Mesenchymal stem cell (in vitro differentiated cells and primary cell): Measurements from ENCODE around the gene RBL2.

Experiments used
- DNase-seq: peaks from one replicate; pipeline ENCODE4 v3.0.0-alpha.2; 2013
- H2AFZ ChIP-seq: one replicate; pipeline ENCODE4 v1.6.1; 2013; ENCODE audit warnings: low read depth, mild to moderate bottlenecking, control low read depth, inconsistent platforms, low read length, moderate library complexity
- H2AK5ac ChIP-seq: 2 replicates; pipeline ENCODE4 v1.6.1; 2013; ENCODE audit warnings: low read length, moderate library complexity, mild to moderate bottlenecking, inconsistent platforms; ENCODE audit not compliant: severe bottlenecking
- H2BK120ac ChIP-seq: one replicate; pipeline ENCODE4 v1.6.1; 2013; ENCODE audit warnings: low read depth, mild to moderate bottlenecking, inconsistent platforms, low read length, moderate library complexity
- H2BK12ac ChIP-seq, 2 experiments: one replicate each; pipeline ENCODE4 v1.6.1; 2013; ENCODE audit warnings: inconsistent platforms in 2 of 2, low read length in 2 of 2, mild to moderate bottlenecking in 2 of 2, moderate library complexity in 2 of 2, control low read depth in 1 of 2
- H2BK15ac ChIP-seq: one replicate; pipeline ENCODE4 v1.6.1; 2013; ENCODE audit warnings: mild to moderate bottlenecking, low read depth, inconsistent platforms; ENCODE audit not compliant: poor library complexity, severe bottlenecking
- H2BK5ac ChIP-seq: 2 replicates; pipeline ENCODE4 v1.6.1; 2013; ENCODE audit warnings: low read depth, mild to moderate bottlenecking, low read length, control low read depth, inconsistent platforms; ENCODE audit not compliant: poor library complexity, severe bottlenecking
- H3K14ac ChIP-seq, 2 experiments: one replicate each; pipeline ENCODE4 v1.6.1; 2013; ENCODE audit warnings: inconsistent platforms in 2 of 2, low read length in 2 of 2, control low read depth in 1 of 2, mild to moderate bottlenecking in 1 of 2, moderate library complexity in 1 of 2
- H3K18ac ChIP-seq, 2 experiments: one replicate each; pipeline ENCODE4 v1.6.1; 2013; ENCODE audit warnings: inconsistent platforms in 2 of 2, low read length in 2 of 2, control low read depth in 1 of 2, low read depth in 1 of 2, mild to moderate bottlenecking in 1 of 2
- H3K23ac ChIP-seq, 2 experiments: one replicate each; pipeline ENCODE4 v1.6.1; 2013; ENCODE audit warnings: inconsistent platforms in 2 of 2, low read length in 2 of 2, mild to moderate bottlenecking in 2 of 2, moderate library complexity in 2 of 2, control low read depth in 1 of 2
- H3K27ac ChIP-seq: 2 replicates; pipeline ENCODE4 v1.5.1; 2013; ENCODE audit warnings: mild to moderate bottlenecking, moderate library complexity, low read length, control low read depth, inconsistent platforms; ENCODE audit not compliant: poor library complexity, severe bottlenecking
- H3K27me3 ChIP-seq, 2 experiments: 2 replicates each; pipeline versions ENCODE4 v1.6.1 to v1.7.0; 2013; ENCODE audit warnings: low read length in 2 of 2, mild to moderate bottlenecking in 2 of 2, moderate library complexity in 2 of 2, control low read depth in 1 of 2, inconsistent platforms in 1 of 2; ENCODE audit not compliant: control insufficient read depth in 1 of 2, insufficient read depth in 1 of 2
- H3K36me3 ChIP-seq, 2 experiments: 2 replicates each; pipeline versions ENCODE4 v1.6.1 to v1.7.0; 2013; ENCODE audit warnings: low read length in 2 of 2, control low read depth in 1 of 2, inconsistent platforms in 1 of 2, low read depth in 1 of 2, mild to moderate bottlenecking in 1 of 2; ENCODE audit not compliant: insufficient read depth in 2 of 2, control insufficient read depth in 1 of 2
- H3K4ac ChIP-seq, 2 experiments: one replicate each; pipeline ENCODE4 v1.6.1; 2013; ENCODE audit warnings: inconsistent platforms in 2 of 2, low read length in 2 of 2, mild to moderate bottlenecking in 2 of 2, moderate library complexity in 2 of 2, control low read depth in 1 of 2, low read depth in 1 of 2
- H3K4me1 ChIP-seq: 2 replicates; pipeline ENCODE4 v1.6.1; 2013; ENCODE audit warnings: low read depth, low read length, control low read depth; ENCODE audit not compliant: control insufficient read depth, insufficient read depth
- H3K4me2 ChIP-seq: 2 replicates; pipeline ENCODE4 v1.6.1; 2013; ENCODE audit warnings: low read length, mild to moderate bottlenecking, inconsistent platforms; ENCODE audit not compliant: poor library complexity, severe bottlenecking
- H3K4me3 ChIP-seq, 2 experiments: 2 replicates each; pipeline versions ENCODE4 v1.5.1 to v1.7.0; 2013; ENCODE audit warnings: low read length in 2 of 2, mild to moderate bottlenecking in 2 of 2, control low read depth in 1 of 2, low read depth in 1 of 2; ENCODE audit not compliant: insufficient read depth in 1 of 2
- H3K79me1 ChIP-seq: replicated peaks from 2 replicates; pipeline ENCODE4 v1.6.1; 2013; ENCODE audit warnings: mild to moderate bottlenecking, control low read depth, low read length, inconsistent platforms; ENCODE audit not compliant: poor library complexity, severe bottlenecking
- H3K9ac ChIP-seq: 2 replicates; pipeline ENCODE4 v1.7.0; 2013; ENCODE audit warnings: mild to moderate bottlenecking, low read length, moderate library complexity
- H3K9me3 ChIP-seq: 2 replicates; pipeline ENCODE4 v1.7.0; 2013; ENCODE audit warnings: mild to moderate bottlenecking, low read length; ENCODE audit not compliant: control insufficient read depth
- H4K8ac ChIP-seq: one replicate; pipeline ENCODE4 v1.6.1; 2013; ENCODE audit warnings: inconsistent platforms, mild to moderate bottlenecking, low read length, moderate library complexity
- H4K91ac ChIP-seq: one replicate; pipeline ENCODE4 v1.6.1; 2013; ENCODE audit warnings: mild to moderate bottlenecking, low read length, inconsistent platforms
- WGBS: methylation state at CpG from one replicate; pipeline ENCODE4 v1.1.7; 2013; ENCODE audit warnings: mixed read lengths; 5-methylcytosine and 5-hydroxymethylcytosine counted together

RBL2 gene

GRCh38 chr16:53517851-53518250, 83.6 kb downstream of the RBL2 start:
- H3K9ac ChIP-seq: no peak overlapping the region
- no peak overlapping the region for H2AFZ ChIP-seq
- no peak overlapping the region for H3K18ac ChIP-seq
- no peaks in the 10 kb centered on the region for H3K36me3 ChIP-seq
- no peak for DNase-seq
- no peak overlapping the region for H3K23ac ChIP-seq
- no peak overlapping the region for H3K4me3 ChIP-seq
- H2BK15ac ChIP-seq: no peak overlapping the region
- H3K4ac ChIP-seq: no peak overlapping the region
- H3K4me1 ChIP-seq: no peaks in the 10 kb centered on the region
- no peaks in the 10 kb centered on the region for H3K27me3 ChIP-seq
- H3K14ac ChIP-seq: no peak overlapping the region
- no peak overlapping the region for H2BK12ac ChIP-seq
- H2BK5ac ChIP-seq: no peak overlapping the region
- H3K9me3 ChIP-seq: no peaks in the 10 kb centered on the region
- H3K79me1 ChIP-seq: no peaks in the 10 kb centered on the region
- 97% methylated on average over 4 of the region's 4 CpGs for WGBS
- no peak overlapping the region for H4K91ac ChIP-seq
- H3K27ac ChIP-seq: no peak overlapping the region
- no peak overlapping the region for H3K4me2 ChIP-seq
- no peak overlapping the region for H2AK5ac ChIP-seq
- H2BK120ac ChIP-seq: no peak overlapping the region
- no peak overlapping the region for H4K8ac ChIP-seq

- Histone ChIP-seq H4K91ac (no peak overlapping the region), H2BK5ac (no peak overlapping the region), H2BK120ac (no peak overlapping the region), H3K79me1 (no peaks in the 10 kb centered on the region), H4K8ac (no peak overlapping the region), H3K4me2 (no peak overlapping the region), H3K4ac (no peak overlapping the region), H3K14ac (no peak overlapping the region), H3K36me3 (no peaks in the 10 kb centered on the region), H3K23ac (no peak overlapping the region), H2AK5ac (no peak overlapping the region), H3K4me3 (no peak overlapping the region), H2BK15ac (no peak overlapping the region), H3K9ac (no peak overlapping the region), H3K9me3 (no peaks in the 10 kb centered on the region), H3K27me3 (peaks cover 0 to 6% of the 10 kb centered on the region in 2 experiments), H3K4me1 (no peaks in the 10 kb centered on the region), H2AFZ (peak overlapping the region; percentile 5), H3K27ac (no peak overlapping the region), H3K18ac (no peak overlapping the region), H2BK12ac (no peak overlapping the region)
- WGBS: 85% methylated on average over 19 of the region's 19 CpGs
- no peak for DNase-seq
These were observed 84.5 kb downstream of the RBL2 start for GRCh38 chr16:53518550-53519416.

DNA sequence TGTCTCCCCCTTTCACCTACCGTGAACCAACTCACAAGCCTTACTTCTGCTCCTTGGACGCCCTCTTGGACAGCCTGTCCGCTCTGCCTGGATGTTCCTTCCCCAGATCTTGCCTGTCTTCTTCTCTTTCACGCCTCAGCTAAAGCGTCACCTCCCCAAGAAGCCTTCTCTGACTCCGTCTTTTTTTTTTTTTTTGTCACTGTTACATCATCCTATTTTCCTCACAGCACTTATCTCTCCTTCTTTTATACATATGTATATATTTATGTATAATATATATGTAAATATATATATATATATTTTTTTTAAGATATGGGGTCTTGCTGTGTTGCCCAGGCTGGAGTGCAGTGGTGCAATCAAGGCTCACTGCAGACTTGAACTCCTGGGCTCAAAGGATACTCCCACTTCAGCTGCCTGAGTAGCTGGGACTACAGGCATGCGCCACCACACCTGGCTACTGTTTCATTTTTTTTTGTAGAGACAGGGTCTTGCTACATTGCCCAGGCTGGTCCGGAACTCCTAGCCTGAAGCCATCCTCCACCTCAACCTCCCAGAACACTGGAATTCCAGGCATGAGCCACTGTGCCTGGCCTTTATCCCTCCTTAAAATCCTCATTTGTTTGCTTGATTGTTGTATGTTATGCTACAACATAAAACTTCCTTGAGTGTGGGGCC, 85.3 kb downstream of the RBL2 start:
- no peaks in the 10 kb centered on the region for H3K36me3 ChIP-seq
- H2AK5ac ChIP-seq: no peak overlapping the region
- no peak overlapping the region for H2AFZ ChIP-seq
- no peak overlapping the region for H2BK12ac ChIP-seq
- H3K27me3 ChIP-seq: peaks cover 0 to 6% of the 10 kb centered on the region in 2 experiments
- no peak overlapping the region for H2BK120ac ChIP-seq
- H3K23ac ChIP-seq: no peak overlapping the region
- no peaks in the 10 kb centered on the region for H3K9me3 ChIP-seq
- 85% methylated on average over 7 of the region's 8 CpGs for WGBS
- H3K79me1 ChIP-seq: no peaks in the 10 kb centered on the region
- DNase-seq: no peak
- H3K4me2 ChIP-seq: no peak overlapping the region
- H3K27ac ChIP-seq: no peak overlapping the region
- no peak overlapping the region for H3K18ac ChIP-seq
- H2BK15ac ChIP-seq: no peak overlapping the region
- no peak overlapping the region for H4K91ac ChIP-seq
- H2BK5ac ChIP-seq: no peak overlapping the region
- no peak overlapping the region for H3K9ac ChIP-seq
- H3K14ac ChIP-seq: no peak overlapping the region
- H3K4ac ChIP-seq: no peak overlapping the region
- H3K4me1 ChIP-seq: no peaks in the 10 kb centered on the region
- no peak overlapping the region for H4K8ac ChIP-seq
- H3K4me3 ChIP-seq: no peak overlapping the region

- H2BK12ac ChIP-seq: no peak overlapping the region
- no peak overlapping the region for H3K9ac ChIP-seq
- H2AK5ac ChIP-seq: no peak overlapping the region
- no peaks in the 10 kb centered on the region for H3K4me1 ChIP-seq
- no peaks in the 10 kb centered on the region for H3K79me1 ChIP-seq
- no peak overlapping the region for H4K8ac ChIP-seq
- no peaks in the 10 kb centered on the region for H3K36me3 ChIP-seq
- no peak overlapping the region for H2BK5ac ChIP-seq
- peaks cover 0 to 6% of the 10 kb centered on the region in 2 experiments for H3K27me3 ChIP-seq
- no peak overlapping the region for H3K18ac ChIP-seq
- no peak overlapping the region for H4K91ac ChIP-seq
- H3K14ac ChIP-seq: no peak overlapping the region
- 91% methylated on average over 21 of the region's 21 CpGs for WGBS
- no peak for DNase-seq
- no peak overlapping the region for H3K4me3 ChIP-seq
- H3K4ac ChIP-seq: no peak overlapping the region
- no peak overlapping the region for H3K27ac ChIP-seq
- H3K23ac ChIP-seq: no peak overlapping the region
- H2BK15ac ChIP-seq: no peak overlapping the region
- no peak overlapping the region for H3K4me2 ChIP-seq
- no peaks in the 10 kb centered on the region for H3K9me3 ChIP-seq
- no peak overlapping the region for H2BK120ac ChIP-seq
- no peak overlapping the region for H2AFZ ChIP-seq
These were observed 89.0 kb downstream of the RBL2 start for GRCh38 chr16:53523126-53523804.
